Stimulated activated CD4-positive, alpha-beta T cell treated with anti-CD3 and anti-CD28 coated beads, Interleukin-12 subunit alpha, Interleukin-12 subunit beta, amount 100 ng/mL, for 4 hours (primary cell): ENCODE data around the gene CLDN19.

Experiments
- DNase-seq: peaks from one replicate; pipeline ENCODE4 v3.0.0-alpha.2; 2020

CLDN19 gene

DNA sequence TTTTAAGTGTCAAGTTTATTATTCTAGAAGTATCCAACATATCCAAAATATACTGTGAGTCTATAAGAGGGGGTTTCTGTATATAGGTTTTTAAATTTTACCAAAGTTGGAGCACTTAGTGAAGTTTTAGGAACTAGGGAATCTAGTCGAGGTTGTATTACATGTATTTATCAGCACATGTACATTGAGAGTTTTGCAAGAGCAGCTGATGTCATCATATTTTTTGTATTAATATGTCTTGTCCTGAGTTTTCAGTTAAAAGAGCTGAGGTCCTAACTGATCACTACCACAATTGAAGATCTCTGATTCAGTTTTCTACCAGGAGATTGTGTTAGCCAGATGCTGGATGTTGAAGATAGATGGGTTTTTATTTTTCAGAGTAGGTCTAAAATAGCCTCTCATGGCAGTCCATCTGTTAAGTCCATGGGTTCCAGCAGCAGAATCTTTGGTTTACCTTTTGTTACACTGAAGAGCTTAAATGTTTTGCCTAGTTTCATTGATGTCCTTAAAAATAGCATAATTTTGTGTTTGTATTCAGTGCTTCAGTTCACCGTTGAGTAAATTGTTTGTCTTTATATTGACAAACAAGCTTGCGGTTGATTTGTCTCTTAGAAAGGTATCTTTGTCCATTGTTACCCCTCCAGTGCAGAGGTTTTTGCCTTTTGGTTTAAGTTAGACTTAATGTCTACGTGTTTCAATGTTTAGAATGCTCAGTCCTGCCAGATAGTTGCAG lies 41.8 kb downstream of the CLDN19 start:
- no peak for DNase-seq

DNA sequence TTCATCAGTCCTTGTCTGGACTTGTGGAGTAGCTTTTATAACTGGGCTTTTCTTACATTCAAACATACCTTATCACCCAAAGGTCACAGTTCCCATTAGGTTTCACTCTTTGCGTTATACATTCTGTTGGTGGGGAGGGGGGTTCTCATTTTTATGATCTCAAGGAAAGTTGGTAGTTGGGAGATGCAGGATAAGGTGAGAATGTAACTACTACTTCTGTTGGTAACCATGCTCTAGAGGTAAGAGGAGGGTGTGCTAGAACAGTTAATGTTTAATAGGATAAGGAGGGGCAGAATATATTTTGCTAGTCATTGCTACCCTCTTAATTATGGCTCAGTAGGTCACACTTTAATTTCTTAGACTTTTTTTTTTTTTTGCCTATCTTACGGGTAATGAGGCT lies 47.1 kb downstream of the CLDN19 start:
- no peak for DNase-seq

DNA sequence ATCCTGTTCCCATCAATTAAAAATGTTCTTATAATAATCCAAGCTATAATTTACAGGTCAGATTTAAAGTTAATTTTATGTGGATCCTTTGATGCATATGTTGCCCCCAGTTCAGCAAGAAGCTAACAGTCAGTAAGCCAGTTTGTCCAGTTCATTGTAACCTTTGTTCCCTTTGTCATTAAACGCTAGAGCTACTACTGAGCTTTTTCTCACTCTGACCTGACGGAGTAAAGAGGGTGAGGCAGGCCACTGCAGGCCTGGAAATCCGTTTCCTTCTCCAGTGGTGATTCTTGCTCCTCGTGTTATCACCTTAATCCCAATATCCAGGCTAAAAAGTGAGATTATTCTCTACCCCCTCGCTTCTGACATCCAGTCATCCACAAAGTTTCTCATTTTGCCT lies 47.6 kb downstream of the CLDN19 start:
- no peak for DNase-seq

DNA sequence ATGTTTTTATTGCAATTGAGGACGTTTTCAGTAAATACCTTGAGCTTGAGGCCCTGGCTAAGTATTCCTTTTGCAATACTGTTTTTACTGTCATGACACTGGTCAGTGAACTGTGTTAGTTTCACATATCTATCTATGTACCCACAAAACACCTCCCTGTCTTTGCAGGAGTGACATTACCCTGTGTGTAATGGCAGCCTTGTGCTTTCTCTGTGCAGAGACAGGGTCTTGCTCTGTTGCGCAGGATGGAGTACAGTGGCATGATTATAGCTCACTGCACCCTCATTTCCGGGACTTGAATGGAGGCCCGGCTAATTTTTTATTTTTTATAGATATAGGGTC lies 48.9 kb downstream of the CLDN19 start:
- DNase-seq, result no peak

DNA sequence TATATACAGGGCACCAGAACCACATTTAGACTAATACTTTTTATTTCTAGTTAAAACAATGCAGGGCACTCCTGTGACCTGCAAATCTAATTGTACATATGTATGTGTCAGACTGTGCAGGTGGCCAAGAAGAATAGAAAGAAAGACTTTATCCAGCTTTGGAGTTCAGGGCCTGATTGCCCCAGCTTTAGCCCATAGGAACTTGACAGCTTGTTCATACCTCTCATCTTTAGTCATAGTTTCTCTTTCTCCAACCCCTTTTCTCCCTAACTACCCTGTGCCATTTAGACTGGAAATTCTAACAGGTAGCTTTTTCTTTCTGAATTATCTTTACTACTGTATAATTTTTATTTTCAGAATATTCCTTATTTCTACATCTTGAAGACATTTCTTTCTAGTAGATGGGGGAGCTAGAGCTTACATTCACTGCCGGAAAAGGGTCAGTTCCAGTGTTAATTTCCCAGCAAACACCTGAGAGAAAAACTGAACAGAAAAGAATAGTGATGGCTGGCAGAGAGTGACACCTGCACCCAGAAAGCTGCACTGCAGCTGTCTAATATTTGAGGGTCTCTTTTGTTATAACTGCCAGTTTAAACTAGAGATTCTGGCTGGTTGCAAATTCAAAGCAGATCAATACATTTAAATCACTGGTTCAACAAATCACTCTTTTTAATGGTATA lies 49.4 kb downstream of the CLDN19 start:
- no peak for DNase-seq

DNA sequence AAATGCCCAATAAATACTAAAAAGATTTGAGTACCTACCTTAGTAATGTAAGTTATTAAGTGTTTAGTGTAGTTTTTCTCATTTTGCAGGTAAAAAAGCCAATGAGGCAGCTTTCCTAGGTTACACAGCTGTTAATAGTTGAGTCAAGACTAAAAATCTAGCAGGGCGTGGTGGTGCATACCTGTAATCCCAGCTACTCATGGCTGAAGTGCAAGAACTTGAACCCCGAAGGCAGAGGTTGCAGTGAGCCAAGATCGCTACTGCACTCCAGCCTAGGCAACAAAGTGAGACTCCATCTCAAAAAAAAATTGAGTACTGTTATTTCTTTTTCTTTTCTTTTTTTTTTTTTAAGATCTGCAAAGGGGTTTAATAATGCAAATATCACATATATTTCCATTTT lies 50.1 kb downstream of the CLDN19 start:
- DNase-seq, result no peak

DNA sequence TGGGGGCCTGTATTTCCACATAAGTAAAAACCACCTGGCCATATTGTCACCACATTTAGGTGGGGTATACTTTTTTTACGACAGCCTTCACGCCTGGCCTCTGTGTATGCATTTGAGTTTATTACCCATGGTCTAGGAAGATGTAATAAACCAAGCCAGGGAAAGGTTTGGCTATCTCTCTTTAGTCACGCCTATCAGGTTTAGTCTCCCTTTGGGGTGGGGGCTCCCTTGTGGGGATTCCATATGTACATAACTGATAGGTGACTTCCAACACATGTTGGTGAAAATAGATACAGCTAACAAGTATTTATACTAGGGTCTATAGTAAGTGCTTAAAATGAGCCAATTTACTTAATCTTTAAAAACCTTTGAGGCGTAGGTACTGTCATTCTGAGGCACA lies 53.6 kb downstream of the CLDN19 start:
- DNase-seq, result no peak

DNA sequence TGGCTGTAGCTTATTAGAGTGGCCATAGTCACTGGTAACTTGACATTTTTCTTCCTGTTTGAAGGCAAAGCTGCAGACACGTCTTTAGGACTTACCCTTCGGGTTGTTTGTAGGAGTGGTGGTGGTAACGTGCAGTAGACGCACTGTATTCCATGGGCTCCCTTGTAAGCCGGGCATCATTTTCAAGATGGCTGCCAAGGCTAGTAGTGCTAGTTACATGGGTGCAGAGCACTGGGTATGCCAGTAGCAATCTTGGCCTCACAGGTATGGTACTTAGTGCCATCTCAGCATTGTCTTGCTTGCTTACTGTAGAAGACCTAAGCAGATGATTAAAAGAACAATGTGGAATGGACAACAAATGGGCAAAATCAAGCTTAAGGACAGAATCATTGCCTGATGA lies 55.9 kb downstream of the CLDN19 start:
- no peak for DNase-seq
